ENCODE measurements around the gene NET1.

NET1 gene

DNA sequence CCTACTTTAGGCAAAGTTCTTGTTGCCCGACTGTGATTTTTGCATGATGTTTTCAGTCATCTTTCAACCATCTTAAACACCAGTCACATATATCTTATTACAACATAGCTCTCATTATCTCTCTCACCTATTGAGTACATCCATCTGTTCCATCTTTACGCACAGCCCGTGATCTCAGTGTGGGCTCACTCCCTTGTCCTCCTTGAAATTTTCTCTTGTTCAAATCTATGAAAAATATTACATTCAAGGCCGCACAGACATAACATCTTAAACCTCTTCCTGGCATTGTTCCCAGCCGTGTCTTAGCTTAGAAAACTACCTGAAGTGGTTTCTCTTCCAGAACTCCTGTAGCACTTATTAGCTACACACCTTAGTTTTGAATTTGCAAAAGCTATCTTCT is 32.6 kb downstream of the NET1 start:
- DNase-seq, result no peak

DNA sequence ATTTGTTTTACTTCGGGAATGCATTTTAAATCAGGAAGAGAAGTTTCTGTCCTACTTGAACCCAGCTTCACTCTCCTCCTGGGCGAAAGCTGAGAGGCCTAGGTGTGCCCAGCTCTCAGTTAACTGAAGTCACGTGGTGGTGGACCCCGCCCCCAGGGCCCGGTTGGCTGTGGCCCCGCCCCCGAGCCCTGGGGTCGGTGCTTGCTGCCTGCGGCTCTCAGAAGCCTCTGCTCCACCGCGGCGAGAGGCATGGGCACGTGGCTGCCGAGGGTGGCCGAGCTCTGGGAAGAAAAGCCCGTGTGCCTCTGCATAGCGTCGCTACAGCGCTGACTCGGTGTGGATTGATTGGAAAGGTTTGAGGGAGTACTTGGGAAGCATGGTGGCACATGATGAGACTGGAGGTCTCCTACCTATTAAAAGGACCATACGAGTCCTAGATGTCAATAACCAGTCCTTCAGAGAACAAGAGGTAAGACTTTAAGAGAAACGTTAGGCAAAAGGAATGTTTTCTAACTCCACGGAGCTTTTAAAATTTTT is 34.1 kb downstream of the NET1 start:
- DNase-seq, result peak; percentile 71

DNA sequence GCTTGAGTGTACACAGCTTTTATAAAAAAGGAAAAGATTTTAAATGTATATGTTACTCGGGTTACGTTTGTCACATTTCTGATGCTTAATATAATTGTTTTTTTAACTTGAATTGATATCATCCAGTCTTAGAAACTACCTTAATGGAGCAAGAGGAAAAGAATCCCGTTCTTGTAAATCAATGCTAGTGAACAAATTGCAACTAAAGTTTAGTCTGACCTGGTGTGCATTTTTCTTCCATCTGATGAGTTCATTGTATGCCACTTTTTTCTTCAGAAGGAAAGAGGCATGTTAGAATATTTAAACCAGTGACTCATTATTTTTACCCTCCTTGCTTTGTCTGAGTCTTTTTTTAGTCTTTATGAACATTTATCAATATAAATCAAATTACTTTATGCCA is 34.7 kb downstream of the NET1 start:
- DNase-seq, result no peak

DNA sequence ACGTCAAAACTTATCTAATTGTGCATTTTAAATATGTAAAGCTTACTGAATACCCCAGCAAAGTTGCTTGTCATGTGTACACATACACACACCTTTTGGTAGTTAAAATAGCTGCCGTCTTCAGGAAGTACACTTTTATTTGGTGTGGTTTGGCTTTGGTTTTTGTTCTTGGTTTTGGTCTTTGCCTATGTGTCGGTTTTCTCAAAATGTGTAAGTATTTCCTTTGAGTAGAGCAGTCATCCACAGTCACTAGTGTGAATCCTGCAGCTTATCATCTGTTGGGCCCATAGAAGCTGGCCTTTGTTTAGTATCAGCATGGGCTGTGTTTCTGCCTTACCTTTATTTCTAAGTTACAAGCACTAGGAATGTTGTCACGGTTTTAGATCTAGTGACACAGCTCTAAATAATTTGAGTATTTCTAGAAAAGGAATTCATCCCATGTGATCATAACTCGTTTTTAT is 35.3 kb downstream of the NET1 start:
- DNase-seq, result peak; percentile 56

DNA sequence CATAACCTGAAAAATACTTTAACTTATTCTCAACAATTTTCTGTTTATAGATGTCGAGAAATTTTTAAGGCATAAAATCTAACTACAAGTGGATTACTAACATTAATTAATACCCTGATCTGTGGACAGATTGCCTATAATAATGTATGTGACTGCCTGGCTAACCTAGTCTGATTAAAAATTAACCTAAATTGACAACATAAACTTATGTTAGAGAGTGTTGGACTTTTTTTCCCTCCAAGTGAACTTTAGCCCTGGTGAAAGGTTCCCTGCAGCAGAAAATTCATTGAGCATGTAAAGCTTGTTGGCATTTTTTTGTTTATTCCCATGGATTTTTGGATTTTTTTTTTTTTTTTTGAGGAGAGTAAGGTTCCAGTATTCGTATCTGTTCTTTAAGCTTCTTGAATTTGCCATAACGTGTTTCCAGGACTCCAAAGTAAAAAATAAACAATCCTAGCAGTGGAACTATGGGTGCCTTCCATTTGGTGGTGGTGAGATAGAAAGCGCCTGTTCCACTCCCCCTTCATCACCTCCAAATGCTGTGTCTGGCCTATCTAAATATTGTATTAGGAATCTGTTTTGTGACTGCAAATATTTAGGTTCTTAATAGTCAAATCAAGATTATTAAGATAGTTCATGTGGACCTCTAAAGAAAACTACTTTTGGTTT is 36.1 kb downstream of the NET1 start:
- no peak for DNase-seq

DNA sequence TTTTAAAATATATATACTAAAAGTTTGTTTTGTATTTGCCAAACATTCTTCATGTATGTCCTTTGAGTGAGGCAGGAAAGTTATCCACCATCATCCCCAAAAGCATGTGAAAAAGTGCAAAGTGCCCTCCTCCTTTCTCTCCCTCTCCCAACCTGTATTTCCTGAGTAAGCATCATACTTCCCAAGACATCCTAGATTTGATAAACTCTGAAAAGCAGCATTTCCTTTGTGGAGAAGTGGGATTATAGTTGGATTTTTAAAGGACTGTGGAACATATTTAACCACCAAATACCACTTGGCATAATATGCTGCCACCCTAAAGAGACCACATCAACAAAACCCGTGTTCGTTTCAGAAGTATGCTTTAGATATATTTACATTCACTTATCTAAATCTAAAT is 36.9 kb downstream of the NET1 start:
- no peak for DNase-seq

DNA sequence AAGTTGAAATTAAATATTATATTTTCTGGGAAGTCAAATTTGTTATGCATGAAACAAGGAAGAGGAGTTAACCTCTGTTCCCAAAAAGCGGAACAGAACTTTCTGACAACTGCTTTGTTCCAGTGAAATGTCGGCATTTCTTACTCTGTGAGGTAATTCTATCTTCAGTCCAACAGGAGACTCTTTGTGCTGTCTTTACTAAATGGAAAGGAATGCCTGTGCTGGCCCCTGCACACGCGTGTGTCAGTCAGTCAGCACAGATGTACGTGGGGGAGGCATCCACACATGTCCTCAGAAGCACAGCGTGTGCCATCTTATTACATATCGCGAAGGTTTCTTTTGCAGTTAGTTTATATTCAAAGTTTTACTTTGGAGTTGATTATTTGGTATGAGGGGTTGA is 37.5 kb downstream of the NET1 start:
- no peak for DNase-seq

DNA sequence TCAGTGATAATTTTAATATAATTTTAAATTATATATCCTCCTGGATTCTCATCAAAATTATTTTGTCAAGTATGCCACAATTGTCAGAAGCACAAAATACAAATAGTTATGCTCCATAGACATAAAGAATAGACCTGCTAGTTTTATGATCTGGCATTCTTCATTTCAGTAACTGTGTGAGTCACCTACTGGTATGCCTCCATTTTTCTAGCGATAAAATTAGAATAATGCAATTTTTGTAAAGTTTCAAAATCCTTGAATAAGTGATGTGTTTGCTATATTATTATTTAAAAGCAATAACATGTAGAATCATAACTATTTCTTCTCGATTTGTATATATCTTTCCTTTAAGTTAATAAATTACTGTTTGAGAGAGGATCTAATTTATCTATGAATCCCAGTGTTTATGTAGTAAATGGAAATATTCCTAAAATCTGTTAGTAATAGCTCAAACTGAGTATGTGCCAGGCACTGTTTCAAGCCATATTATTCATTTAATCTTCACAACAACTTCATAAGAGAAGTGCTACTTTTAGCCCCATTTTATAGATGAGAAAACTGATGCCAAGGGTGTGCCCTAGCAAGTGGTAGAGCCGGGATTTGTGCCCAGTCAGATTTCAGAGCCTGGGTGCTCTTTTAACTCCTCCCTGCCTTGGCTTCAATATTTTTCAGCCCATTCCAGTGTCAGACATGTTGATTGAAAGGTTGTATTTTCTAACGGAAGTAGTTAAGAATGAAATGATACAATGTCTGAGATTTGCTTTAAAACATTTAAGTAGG is 38.4 kb downstream of the NET1 start:
- no peak for DNase-seq

DNA sequence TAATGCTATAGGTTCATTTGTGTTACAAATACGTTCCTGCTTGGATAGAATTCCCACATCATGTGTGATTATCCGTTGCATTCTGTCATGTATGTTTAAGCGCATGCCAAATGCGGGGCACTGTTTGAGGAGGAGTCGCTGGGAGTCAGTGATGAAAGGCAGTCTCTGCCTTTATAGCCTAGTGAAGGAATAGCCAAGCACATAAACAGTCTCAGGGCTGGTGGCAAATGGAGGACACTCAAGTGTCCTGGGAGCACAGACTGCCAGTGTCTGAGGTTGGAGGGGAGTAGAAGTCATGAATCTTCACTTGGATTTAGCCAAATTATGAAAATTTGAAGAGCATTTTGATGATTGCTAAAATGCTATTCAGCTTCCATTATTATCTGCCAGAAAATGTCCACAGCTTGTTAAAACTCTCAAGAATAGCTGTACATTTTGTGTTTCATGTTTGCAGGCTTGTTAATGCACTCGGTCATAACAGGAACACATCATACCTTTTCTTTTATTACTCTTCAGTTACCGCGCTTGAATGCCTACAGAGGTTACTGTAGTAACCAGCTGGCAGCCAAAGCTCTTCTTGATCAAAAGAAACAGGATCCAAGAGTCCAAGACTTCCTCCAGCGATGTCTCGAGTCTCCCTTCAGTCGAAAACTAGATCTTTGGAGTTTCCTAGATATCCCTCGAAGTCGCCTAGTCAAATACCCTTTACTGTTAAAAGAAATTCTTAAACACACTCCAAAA is 41.6 kb downstream of the NET1 start:
- no peak for DNase-seq

DNA sequence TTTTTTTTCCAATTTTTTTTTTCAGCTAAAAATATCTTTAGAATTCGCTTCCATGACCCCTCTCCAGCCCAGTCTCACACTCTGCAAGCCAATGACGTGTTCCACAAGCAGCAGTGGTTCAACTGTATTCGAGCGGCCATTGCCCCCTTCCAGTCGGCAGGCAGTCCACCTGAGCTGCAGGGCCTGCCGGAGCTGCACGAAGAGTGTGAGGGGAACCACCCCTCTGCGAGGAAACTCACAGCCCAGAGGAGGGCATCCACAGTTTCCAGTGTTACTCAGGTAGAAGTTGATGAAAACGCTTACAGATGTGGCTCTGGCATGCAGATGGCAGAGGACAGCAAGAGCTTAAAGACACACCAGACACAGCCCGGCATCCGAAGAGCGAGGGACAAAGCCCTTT is 44.2 kb downstream of the NET1 start:
- DNase-seq, result no peak

DNA sequence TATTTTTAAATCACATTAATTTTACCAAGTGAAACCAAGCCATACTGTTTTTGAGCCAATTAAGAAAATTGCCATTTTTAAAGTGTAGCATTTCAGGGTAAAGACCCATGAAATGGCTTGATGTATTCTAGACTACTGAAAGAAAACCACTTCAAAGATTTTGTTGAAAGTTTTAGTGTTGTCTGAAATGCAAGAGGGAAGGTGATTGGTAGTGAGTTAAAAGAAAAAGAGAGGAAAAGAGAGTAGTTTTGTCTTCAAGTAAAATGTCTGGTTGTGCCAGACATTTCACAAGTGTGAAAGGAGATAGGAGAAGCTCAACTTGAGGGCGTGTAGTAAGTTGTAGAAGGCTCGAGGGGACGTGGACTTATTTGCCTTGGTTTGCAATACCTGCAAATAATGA is 45.4 kb downstream of the NET1 start:
- DNase-seq, result peak; percentile 19

DNA sequence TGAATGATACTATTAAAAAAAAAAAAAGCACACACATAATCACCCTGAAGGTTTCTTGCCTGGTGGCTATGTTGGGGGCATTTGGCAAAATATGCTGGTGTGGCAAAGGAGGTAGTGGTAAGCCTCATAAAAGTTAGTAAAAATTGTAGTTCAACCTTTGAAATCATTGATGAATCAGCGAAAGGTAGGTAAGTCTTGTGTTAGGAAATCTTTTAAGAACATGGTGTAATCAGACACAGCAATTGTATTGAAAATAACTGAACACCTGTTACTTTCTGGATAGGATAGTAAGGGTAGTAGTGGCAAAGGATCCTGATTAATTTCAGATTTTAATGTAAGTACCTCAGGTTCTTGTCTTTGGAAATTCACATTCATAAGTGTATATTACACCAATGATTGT is 46.1 kb downstream of the NET1 start:
- no peak for DNase-seq

DNA sequence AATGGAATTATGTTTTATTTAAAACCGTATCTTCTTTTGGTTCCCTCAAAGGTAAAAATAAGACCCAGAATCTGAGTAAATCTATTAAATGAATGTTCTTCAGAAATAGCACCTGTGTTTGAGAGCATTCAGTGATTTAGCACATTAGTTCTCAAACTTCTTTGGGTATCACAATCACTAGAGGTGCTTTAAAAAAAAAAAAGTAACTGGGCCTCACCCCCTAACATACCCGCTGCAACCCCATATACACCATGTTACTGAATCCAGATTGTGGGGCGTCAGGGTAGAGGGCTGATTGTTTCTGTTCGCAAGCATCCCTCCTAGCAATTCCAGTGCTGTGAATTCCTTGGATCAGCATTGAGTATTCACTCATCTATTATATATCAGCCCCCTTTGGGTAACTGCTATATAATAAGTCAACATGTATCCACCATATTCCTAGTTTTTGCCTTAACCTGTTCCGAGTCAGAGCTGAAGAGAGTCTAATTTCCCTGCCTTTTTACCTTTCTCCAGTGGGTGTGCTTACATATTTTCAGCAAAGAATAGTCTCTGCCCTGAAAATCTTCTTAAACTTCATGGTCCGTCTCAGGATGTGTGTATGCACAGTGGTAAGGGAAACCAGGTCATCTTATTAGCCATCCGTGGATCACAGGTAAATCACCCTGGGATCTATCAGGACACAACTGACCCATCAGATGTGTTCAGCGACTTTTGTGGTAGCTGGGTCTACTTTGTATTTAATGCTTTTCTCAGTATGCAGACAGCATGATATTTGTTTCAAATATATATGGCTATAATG is 46.8 kb downstream of the NET1 start:
- DNase-seq, result no peak

DNA sequence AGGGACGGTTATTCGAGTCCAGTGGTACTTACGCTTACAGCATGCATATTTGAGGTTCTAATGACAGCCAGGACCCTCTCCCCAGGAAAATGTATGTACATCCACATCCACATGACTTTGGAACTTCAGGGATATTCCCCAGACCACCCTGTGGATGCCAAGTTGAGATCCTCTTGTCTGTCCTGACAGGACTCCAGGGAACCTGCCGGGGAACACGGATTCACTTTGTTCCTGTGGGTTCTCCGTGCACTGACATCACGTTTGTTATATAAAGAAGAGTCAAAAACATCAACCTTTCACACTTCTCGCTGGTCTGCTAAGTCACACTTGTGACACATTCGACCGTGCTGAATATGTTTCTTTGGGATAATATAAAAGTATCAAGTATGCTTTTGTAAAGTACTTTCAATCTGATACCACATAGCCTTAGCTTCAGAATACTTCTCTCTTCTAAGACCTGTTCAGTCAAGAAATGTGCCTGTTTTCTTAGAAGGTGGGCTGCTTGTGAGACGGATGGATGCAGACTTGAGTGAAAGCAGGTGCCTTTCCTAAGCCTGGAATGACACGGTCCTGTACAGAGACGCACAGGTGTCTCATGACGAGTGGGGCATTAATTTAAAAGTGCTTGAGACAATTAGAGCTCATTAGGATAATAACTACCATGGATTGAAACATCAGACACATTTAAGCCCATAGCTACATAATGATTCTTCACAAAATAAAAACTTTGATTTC is 48.3 kb downstream of the NET1 start:
- DNase-seq, result no peak

DNA sequence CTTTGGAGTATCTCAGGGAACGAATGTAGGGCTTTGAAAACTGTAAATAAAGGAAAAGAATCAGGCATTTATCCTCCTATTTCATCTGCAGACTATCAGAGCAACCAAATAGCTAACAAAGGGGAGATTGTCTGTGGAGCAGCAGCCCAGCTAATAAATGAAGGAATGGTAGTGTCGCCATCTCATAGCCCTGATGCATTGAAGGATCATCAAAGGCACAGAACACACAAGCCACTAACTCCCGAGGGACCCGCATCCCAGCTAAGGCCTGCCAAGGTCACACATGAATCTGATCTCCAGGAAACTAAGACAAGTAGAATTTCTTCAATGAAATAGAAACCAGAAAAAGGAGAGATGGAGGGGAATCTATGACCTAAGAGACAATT is 48.8 kb downstream of the NET1 start:
- DNase-seq, result no peak

DNA sequence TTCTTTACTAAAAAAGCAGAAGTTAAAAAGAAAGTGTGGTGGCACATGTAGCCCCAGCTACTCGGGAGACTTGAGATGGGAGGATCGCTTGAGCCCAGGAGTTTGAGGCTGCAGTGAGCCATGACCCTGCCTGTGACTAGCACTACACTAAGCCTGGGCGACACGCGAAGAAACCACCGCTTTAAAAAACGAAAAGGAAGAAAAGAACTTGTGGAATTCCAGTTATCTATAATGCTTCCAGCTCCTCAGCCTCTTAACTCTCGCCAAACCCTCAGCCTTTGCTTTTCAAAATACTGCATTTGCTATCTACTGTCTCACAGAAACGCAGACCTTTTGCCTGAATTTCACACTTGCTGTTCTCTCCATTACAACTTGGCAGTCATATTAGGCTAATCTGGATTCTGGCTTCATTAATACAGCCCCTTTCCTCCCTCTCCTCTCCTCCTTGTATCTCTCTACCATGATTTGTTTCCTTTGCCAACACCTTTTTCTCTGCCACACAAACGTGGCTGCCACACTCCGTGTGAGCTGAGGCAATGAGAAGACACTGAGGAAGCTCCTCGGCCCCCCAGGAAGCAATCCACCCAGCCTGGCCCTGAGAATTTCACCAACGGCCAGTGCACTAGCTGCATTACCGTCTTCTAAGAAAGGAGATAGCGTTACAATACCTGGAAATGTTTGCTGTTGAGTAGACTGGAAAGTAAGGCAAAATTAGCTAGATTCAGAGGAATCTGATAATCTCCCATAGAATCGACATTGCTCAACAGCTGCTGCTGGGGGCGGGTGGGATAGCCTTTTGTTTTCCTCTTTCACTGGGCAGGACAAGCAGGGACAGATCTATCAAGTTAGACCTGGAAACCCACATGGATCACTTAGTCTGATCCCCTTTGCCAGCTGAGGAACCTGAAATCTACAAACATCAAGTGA is 49.8 kb downstream of the NET1 start:
- DNase-seq, result no peak

DNA sequence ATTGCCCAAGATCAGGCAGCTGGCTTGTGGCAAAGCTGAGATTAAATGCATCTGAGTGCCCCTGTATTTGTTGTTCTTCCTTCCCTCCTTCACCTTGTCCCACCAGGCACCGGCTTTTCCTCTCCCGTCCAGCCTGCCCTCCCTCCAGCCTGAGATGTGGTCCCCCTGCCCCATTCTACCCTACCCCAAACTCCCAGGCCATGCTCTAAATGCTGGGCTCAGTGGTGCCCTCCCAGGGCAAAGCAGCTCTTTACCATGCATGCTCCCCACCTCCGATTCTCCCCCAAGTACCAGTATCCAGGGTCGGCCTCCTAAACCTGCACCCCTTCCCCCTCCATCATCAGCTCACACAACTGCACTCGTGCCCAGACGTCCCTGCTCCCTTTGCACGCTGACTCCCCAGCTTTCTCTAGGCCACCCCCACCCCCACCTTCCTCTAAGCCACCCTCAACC is 50.5 kb downstream of the NET1 start:
- DNase-seq, result no peak

DNA sequence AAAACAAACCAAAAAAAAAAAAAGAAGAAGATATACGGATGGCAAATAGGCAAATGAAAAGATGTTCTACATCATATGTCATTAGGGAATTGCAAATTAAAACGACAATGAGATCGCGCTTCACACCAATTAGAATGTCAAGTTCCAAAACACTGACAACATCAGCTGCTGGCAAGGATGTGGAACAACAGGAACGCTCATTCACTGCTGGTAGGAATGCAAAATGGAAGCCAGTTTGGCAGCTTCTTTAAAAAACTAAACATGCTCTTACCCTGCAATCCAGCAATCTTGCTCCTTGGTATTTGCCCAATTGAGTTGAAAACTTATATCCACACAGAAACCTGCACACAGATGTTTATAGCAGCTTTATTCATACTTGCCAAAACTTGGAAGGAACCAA is 52.2 kb downstream of the NET1 start:
- no peak for DNase-seq

DNA sequence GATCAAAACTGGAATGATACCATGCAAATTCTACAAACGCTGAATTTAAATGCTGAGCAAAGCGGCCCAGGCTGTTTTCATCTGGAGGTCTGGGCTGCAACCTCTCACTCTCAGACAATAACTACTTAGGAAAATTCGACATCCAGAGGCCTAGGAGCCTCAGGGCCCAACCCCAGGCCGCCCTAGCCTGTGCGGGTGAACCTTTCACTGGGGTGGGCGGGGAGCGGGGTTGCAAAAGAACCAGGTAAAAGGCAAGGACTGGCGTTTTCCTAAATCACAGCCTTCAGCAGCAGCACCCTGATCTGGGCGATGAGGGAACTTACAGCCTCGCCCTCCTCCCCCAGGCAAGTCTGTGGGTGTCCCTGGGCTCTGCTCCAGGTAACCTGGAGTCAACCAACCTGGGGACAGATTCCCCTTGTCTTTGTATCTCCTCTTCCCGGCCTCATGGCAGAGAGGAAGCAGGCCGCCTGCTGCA is 53.7 kb downstream of the NET1 start:
- DNase-seq, result no peak

DNA sequence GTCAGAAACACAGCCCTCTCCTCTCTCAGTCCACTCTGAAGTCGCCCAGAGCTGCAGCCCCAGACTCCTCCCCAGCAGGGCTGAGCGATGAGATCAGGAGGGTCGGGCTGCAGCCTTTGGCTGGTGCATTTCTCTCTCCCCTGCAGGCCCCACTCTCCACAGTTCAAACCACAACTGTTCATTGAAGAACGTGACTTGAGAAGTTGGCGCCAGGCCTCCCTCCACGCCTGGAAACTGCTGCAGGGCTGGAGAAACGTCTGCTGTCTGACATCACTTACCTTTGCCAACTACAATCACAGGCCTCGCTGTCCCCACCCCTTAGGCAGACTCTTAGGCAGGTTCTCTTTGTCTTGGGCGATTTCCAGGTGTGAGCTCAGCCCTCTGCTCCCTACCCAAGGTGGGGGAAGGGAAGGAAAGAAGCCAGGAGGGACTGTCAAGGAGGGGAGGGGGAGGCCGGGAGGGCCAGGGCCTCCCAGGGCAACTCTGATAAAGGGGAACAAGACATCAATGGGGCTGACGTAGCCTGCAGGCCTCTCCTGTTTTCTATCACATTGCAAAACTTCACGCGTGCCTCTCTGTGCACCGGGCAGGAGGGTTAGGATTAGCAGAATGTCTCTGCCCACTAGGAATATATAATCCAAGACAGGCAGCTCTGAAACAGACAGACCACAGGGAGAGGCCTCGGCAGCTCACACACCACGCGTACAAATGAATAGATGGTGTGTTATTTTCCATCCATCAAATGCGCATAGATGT is 54.3 kb downstream of the NET1 start:
- DNase-seq, result no peak

All from CD4-positive, alpha-beta T cell treated with Interleukin-17A for 1 hour (primary cell).